B cell (primary cell): Measurements from ENCODE around the gene ACSL1.

Source experiments
- EZH2 ChIP-seq: IDR thresholded peaks from 2 replicates; pipeline ENCODE4 v1.6.1; 2012; ENCODE audit warnings: borderline replicate concordance, low read depth, mild to moderate bottlenecking, moderate library complexity, low read length; ENCODE audit not compliant: insufficient read depth, poor library complexity, severe bottlenecking
- TF ChIP-seq, protein P1 (sequence below): fragments of 200-600 bp; IDR thresholded peaks from one replicate; pipeline ENCODE4 v1.8.0; 2022; ENCODE audit warnings: antibody characterized with exemption, mild to moderate bottlenecking

DNA sequence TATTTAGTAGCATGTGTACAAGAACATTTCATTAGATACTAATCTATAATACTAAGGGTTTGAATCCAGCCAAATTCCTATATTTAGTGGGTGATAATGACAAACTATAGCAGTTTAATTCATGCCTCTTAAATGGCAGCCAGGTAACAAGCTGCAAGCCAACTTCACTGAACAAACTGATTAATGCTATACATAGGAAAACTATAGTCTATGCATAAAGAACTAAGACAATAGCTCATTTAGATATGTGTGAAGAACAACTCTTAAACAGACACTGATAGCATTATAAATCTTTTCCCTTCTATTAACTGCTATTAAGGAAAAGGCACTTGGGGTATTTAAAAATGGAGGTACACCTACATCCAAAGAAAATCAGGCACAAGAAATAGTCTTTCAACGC, 19.1 kb downstream of the ACSL1 start:
- TF ChIP-seq, protein P1, sequence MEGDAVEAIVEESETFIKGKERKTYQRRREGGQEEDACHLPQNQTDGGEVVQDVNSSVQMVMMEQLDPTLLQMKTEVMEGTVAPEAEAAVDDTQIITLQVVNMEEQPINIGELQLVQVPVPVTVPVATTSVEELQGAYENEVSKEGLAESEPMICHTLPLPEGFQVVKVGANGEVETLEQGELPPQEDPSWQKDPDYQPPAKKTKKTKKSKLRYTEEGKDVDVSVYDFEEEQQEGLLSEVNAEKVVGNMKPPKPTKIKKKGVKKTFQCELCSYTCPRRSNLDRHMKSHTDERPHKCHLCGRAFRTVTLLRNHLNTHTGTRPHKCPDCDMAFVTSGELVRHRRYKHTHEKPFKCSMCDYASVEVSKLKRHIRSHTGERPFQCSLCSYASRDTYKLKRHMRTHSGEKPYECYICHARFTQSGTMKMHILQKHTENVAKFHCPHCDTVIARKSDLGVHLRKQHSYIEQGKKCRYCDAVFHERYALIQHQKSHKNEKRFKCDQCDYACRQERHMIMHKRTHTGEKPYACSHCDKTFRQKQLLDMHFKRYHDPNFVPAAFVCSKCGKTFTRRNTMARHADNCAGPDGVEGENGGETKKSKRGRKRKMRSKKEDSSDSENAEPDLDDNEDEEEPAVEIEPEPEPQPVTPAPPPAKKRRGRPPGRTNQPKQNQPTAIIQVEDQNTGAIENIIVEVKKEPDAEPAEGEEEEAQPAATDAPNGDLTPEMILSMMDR, result no peak
- no peak for TF ChIP-seq EZH2
